GM12873 (cell line): ENCODE results near the gene GZMH.

ENCODE experiments used
- CTCF ChIP-seq: IDR thresholded peaks from 2 replicates; pipeline ENCODE4 v1.5.1; 2012; ENCODE audit warnings: low read depth, mild to moderate bottlenecking, moderate library complexity, low read length, control low read depth; ENCODE audit not compliant: insufficient read depth; ENCODE audit errors: missing control alignments

Gene GZMH

GRCh38 chr14:24576771-24577170 lies 32.7 kb downstream of the GZMH start:
- TF ChIP-seq CTCF: no peak

GRCh38 chr14:24576182-24576581 lies 33.3 kb downstream of the GZMH start, which contains the start of gene CTSG:
TSS of gene CTSG (minus strand) at chr14:24576250. CDS start at chr14:24576223, 27 bp downstream.
- no peak for TF ChIP-seq CTCF

- TF ChIP-seq CTCF: no peak
Measured at GRCh38 chr14:24574206-24574774, 35.2 kb downstream of the GZMH start.

- no peak for TF ChIP-seq CTCF
Measured at GRCh38 chr14:24566318-24566717, 43.2 kb downstream of the GZMH start.

- no peak for TF ChIP-seq CTCF
Measured at GRCh38 chr14:24565766-24566165, 43.7 kb downstream of the GZMH start.

GRCh38 chr14:24563505-24563904 lies 46.0 kb downstream of the GZMH start:
- no peak for TF ChIP-seq CTCF

GRCh38 chr14:24556756-24557155 lies 52.7 kb downstream of the GZMH start:
- no peak for TF ChIP-seq CTCF
